ENCODE measurements around the gene GNAZ.

DNA sequence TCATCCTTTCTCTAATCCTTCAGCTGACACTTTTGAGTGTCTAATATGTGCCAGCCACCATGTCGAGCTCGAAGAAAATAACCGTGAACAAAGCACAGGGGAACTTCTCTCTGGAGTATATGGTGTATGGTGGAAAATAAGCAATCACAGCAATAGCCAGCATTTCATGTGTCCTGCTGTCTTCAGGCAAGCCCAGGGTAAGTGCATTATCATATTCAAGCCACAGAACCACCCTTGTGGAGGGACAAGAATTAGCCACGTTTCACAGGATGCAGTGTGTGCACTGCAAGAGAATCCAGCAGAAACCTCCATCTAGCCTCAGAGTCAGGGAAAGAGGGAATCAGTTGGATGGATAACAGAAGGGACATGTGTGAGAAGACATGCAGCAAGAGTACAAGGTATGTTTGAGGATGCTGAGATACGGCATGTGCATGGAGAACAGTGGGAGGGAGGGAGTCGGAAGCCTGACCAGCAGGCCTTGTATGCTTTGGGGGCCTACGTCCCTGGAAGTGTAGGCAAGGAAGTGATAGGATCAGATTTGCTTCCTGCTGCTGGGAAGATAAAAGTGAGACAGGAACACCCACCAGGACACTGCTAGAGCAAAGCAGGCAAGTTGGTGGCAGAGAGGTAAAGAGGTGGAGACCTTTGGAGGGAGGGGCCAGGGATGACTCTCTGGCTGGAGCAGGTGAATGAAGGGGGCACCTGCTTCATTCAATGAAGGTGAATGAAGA, 14.7 kb upstream of the GNAZ start:
- TF ChIP-seq, protein P1, sequence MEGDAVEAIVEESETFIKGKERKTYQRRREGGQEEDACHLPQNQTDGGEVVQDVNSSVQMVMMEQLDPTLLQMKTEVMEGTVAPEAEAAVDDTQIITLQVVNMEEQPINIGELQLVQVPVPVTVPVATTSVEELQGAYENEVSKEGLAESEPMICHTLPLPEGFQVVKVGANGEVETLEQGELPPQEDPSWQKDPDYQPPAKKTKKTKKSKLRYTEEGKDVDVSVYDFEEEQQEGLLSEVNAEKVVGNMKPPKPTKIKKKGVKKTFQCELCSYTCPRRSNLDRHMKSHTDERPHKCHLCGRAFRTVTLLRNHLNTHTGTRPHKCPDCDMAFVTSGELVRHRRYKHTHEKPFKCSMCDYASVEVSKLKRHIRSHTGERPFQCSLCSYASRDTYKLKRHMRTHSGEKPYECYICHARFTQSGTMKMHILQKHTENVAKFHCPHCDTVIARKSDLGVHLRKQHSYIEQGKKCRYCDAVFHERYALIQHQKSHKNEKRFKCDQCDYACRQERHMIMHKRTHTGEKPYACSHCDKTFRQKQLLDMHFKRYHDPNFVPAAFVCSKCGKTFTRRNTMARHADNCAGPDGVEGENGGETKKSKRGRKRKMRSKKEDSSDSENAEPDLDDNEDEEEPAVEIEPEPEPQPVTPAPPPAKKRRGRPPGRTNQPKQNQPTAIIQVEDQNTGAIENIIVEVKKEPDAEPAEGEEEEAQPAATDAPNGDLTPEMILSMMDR (IDR thresholded peaks at IDR 0.05; ENCODE audit: insufficient read depth, low read depth, low read length): no peak
- no peak for TF ChIP-seq EZH2 (IDR thresholded peaks at IDR 0.05; ENCODE audit: insufficient read depth, low read length)

Data from astrocyte (in vitro differentiated cells and primary cell).